Measurements from ENCODE around the gene PLEKHG4B. TPM values are rescaled to one million over a fixed set of nuclear protein-coding genes. Genes with fewer than 3 reads are reported as not detected.
A peak's percentile ranks its signal among the peaks of the same experiment; 100 is the strongest.

The PLEKHG4B gene
- polyA plus RNA-seq, 1 experiment, result 1.4 TPM

- Histone ChIP-seq H3K4me3 (ENCODE audit: low read depth, low read length) (no peak overlapping the region), H3K36me3 (ENCODE audit: control insufficient read depth, insufficient read depth, low read length) (no peaks in the 10 kb centered on the region), H3K27me3 (ENCODE audit: control insufficient read depth, insufficient read depth, low read length) (peaks cover 29% of the 10 kb centered on the region)
- ChIA-PET CTCF (no interaction called here), POLR2A (no interaction called here)
- DNase-seq (ENCODE audit: low read depth), result no peak
- no peak for TF ChIP-seq CTCF (IDR thresholded peaks at IDR 0.05; ENCODE audit: insufficient read depth, low read depth, low read length)
These were observed 1.1 kb upstream of the PLEKHG4B start for GRCh38 chr5:90590-91547.

GRCh38 chr5:92401-93220 lies 643 bp downstream of the PLEKHG4B start:
- no peak for DNase-seq (ENCODE audit: low read depth)
- CTCF ChIA-PET, result interaction anchor here (0.8 kb wide), 1 partner anchor 14 kb away, joined by 3 read pairs; no protein-coding TSS in a partner anchor
- POLR2A ChIA-PET, result no interaction called here
- Histone ChIP-seq H3K4me3 (ENCODE audit: low read depth, low read length) (peak overlapping the region; percentile 28), H3K36me3 (ENCODE audit: control insufficient read depth, insufficient read depth, low read length) (no peaks in the 10 kb centered on the region), H3K27me3 (ENCODE audit: control insufficient read depth, insufficient read depth, low read length) (peaks cover 26% of the 10 kb centered on the region)
- no peak for TF ChIP-seq CTCF (IDR thresholded peaks at IDR 0.05; ENCODE audit: insufficient read depth, low read depth, low read length)

GRCh38 chr5:93221-93980 lies 1.4 kb downstream of the PLEKHG4B start:
- no peak for TF ChIP-seq CTCF (IDR thresholded peaks at IDR 0.05; ENCODE audit: insufficient read depth, low read depth, low read length)
- DNase-seq (ENCODE audit: low read depth), result no peak

GRCh38 chr5:94113-94892 lies 2.3 kb downstream of the PLEKHG4B start:
- Histone ChIP-seq H3K27me3 (ENCODE audit: control insufficient read depth, insufficient read depth, low read length) (peaks cover 22% of the 10 kb centered on the region), H3K4me3 (ENCODE audit: low read depth, low read length) (no peak overlapping the region), H3K36me3 (ENCODE audit: control insufficient read depth, insufficient read depth, low read length) (no peaks in the 10 kb centered on the region)
- TF ChIP-seq CTCF (IDR thresholded peaks at IDR 0.05; ENCODE audit: insufficient read depth, low read depth, low read length), result no peak
- DNase-seq (ENCODE audit: low read depth), result no peak
- ChIA-PET POLR2A (no interaction called here), CTCF (no interaction called here)

More at GRCh38 chr5:93221-93980, 1.4 kb downstream of the PLEKHG4B start:
- H3K36me3 ChIP-seq (ENCODE audit: control insufficient read depth, insufficient read depth, low read length), result no peaks in the 10 kb centered on the region
- CTCF ChIA-PET, result interaction anchor here (0.8 kb wide), 1 partner anchor 14 kb away, joined by 3 read pairs; no protein-coding TSS in a partner anchor
- POLR2A ChIA-PET, result no interaction called here
- peaks cover 26% of the 10 kb centered on the region for H3K27me3 ChIP-seq (ENCODE audit: control insufficient read depth, insufficient read depth, low read length)
- no peak overlapping the region for H3K4me3 ChIP-seq (ENCODE audit: low read depth, low read length)
